DMS153 (cell line): ENCODE data around the gene PTPN12.
"Not testable (repeated sequence)": the region's sequence is repeated elsewhere in the genome, so short reads cannot be mapped to it uniquely, and the experiment has no call there.

Source experiments
- DNase-seq: peaks from one replicate; lab custom pipeline; 2025; lab: John Stamatoyannopoulos, UW

The PTPN12 gene

GRCh38 chr7:77580762-77581350, 43.8 kb downstream of the PTPN12 start:
- peak; percentile 9 for DNase-seq

GRCh38 chr7:77587272-77587671, 50.2 kb downstream of the PTPN12 start:
- no peak for DNase-seq

- DNase-seq = no peak
Observed at GRCh38 chr7:77600952-77601351, 63.9 kb downstream of the PTPN12 start.

GRCh38 chr7:77606562-77606961, 69.5 kb downstream of the PTPN12 start:
- DNase-seq = no peak

- DNase-seq = no peak
Observed at GRCh38 chr7:77619314-77619713, 82.2 kb downstream of the PTPN12 start.

- DNase-seq = no peak
Observed at GRCh38 chr7:77626586-77627308, 89.7 kb downstream of the PTPN12 start.

- no peak for DNase-seq
Observed at GRCh38 chr7:77627309-77627676, 90.2 kb downstream of the PTPN12 start.

GRCh38 chr7:77629797-77630196, 92.7 kb downstream of the PTPN12 start:
- no peak for DNase-seq

GRCh38 chr7:77631820-77632219, 94.7 kb downstream of the PTPN12 start:
- no peak for DNase-seq

GRCh38 chr7:77644774-77645173, 107.7 kb downstream of the PTPN12 start:
- no peak for DNase-seq

- no peak for DNase-seq
Observed at GRCh38 chr7:77648742-77649338, 111.7 kb downstream of the PTPN12 start.

GRCh38 chr7:77649716-77650349, 112.7 kb downstream of the PTPN12 start:
- no peak for DNase-seq

- no peak for DNase-seq
Observed at GRCh38 chr7:77651575-77652162, 114.6 kb downstream of the PTPN12 start.

- not testable (repeated sequence) for DNase-seq
Observed at GRCh38 chr7:77652826-77653225, 115.7 kb downstream of the PTPN12 start.

GRCh38 chr7:77653572-77653971, 116.5 kb downstream of the PTPN12 start:
- DNase-seq = no peak

- DNase-seq = no peak
Observed at GRCh38 chr7:77655356-77655755, 118.3 kb downstream of the PTPN12 start.

GRCh38 chr7:77655836-77656455, 118.9 kb downstream of the PTPN12 start:
- DNase-seq = no peak

GRCh38 chr7:77657427-77658224, 120.5 kb downstream of the PTPN12 start:
- peak; percentile 9 for DNase-seq

GRCh38 chr7:77658928-77659327, 121.8 kb downstream of the PTPN12 start:
- no peak for DNase-seq

- no peak for DNase-seq
Observed at GRCh38 chr7:77661816-77662215, 124.7 kb downstream of the PTPN12 start.

- no peak for DNase-seq
Observed at GRCh38 chr7:77662869-77663268, 125.8 kb downstream of the PTPN12 start.
